NT2/D1 (cell line): ENCODE results near the gene RAB26.

ENCODE experiments used
- DNase-seq: peaks from one replicate; pipeline ENCODE4 v3.0.0-alpha.2; 2011; ENCODE audit warnings: low read depth, low spot score
- H3K27me3 ChIP-seq: 2 replicates; pipeline ENCODE4 v1.6.0; 2011; ENCODE audit warnings: mild to moderate bottlenecking; ENCODE audit not compliant: insufficient read length, insufficient read depth
- H3K36me3 ChIP-seq: 2 replicates; pipeline ENCODE4 v1.6.1; 2011; ENCODE audit warnings: mild to moderate bottlenecking, low read length, mixed read lengths; ENCODE audit not compliant: insufficient read depth, insufficient read length
- H3K4me1 ChIP-seq: 2 replicates; pipeline ENCODE4 v1.5.1; 2011; ENCODE audit not compliant: insufficient read depth, insufficient read length
- H3K4me3 ChIP-seq: 2 replicates; pipeline ENCODE4 v1.5.1; 2011; ENCODE audit warnings: low read depth; ENCODE audit not compliant: insufficient read length
- H3K9ac ChIP-seq: 2 replicates; pipeline ENCODE4 v1.6.0; 2011; ENCODE audit warnings: low read depth; ENCODE audit not compliant: insufficient read length
- H3K9me3 ChIP-seq: 2 replicates; pipeline ENCODE4 v1.5.1; 2011; ENCODE audit warnings: mild to moderate bottlenecking, low read length; ENCODE audit not compliant: insufficient read depth
- SUZ12 ChIP-seq: IDR thresholded peaks from 2 replicates; pipeline ENCODE4 v1.6.1; 2011; ENCODE audit not compliant: insufficient read length, insufficient read depth; ENCODE audit errors: extremely low read depth
- YY1 ChIP-seq: IDR thresholded peaks from 2 replicates; pipeline ENCODE4 v1.6.1; 2011; ENCODE audit not compliant: insufficient read length, insufficient read depth
- ZNF274 ChIP-seq: IDR thresholded peaks from 2 replicates; pipeline ENCODE4 v1.6.1; 2011; ENCODE audit warnings: mild to moderate bottlenecking, low read depth, low read length

RAB26 gene

DNA sequence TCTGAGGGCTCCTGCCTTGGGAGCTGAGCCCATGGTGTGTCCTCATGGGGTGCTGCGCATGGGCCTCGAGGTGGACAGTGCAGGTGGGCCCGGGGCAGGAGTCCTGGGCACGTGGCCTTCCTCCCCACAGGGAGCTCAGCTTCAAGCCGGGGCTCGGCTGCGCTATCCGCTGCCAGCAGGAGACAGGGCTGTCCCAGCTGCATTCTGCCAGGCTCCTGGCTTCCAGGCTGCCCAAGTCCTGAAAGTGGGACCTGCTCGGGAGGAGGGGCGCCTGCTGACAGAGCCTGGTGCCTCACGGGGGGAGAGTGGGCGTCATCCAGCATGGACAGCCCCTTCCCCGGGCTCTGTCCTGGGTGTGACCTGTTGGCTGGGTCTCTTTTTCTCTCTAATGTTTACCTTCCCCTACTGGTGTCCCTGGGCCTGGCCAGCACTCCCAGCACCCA lies 14.3 kb downstream of the RAB26 start:
- DNase-seq: no peak
- Histone ChIP-seq H3K36me3 (peaks cover 66% of the 10 kb centered on the region), H3K9me3 (no peaks in the 10 kb centered on the region; the same call in 1 of the 2 replicates), H3K4me1 (peaks cover 53% of the 10 kb centered on the region), H3K27me3 (no peaks in the 10 kb centered on the region), H3K4me3 (no peak overlapping the region), H3K9ac (peak overlapping the region; percentile 51)
- TF ChIP-seq SUZ12: no peak
- no peak for TF ChIP-seq YY1

DNA sequence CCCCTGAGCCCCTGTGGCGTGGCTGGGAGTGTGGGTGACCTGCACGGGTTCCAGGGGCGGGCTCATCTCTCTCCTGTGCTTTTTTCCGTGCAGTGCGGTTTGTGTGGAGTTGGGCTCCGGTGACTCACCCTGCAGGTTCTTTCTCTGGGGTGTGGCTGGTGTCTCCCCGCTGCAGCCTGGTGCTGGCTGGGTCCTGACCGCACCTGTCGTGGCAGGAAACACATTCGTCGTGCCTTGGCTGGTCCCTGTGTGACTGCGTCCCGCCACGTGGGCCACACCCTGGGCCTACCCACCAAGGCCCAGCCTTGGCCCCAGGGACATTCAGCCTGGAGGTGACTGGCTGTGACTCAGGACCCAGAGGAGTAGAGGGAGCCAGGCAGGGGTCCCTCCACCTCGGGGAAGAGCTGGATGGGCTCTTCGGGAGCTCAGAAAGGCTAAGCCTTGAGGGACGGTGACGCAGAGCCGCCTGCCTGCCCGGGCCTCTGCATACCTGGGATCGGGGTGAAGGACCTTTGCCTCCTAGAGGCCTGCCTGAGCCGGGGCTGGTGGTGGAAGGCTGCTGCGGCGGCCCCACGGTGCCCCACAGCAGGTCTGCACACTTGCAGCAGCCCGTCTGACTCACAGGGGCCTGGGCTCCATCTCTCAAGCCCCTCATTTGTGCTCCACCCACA lies 14.9 kb downstream of the RAB26 start:
- no peaks in the 10 kb centered on the region; the same call in 1 of the 2 replicates for H3K9me3 ChIP-seq
- no peak for DNase-seq
- TF ChIP-seq YY1 (no peak), SUZ12 (no peak)
- no peaks in the 10 kb centered on the region for H3K27me3 ChIP-seq
- H3K4me3 ChIP-seq: no peak overlapping the region
- peak overlapping the region; percentile 51 for H3K9ac ChIP-seq
- H3K36me3 ChIP-seq: peaks cover 66% of the 10 kb centered on the region
- peaks cover 51% of the 10 kb centered on the region for H3K4me1 ChIP-seq

DNA sequence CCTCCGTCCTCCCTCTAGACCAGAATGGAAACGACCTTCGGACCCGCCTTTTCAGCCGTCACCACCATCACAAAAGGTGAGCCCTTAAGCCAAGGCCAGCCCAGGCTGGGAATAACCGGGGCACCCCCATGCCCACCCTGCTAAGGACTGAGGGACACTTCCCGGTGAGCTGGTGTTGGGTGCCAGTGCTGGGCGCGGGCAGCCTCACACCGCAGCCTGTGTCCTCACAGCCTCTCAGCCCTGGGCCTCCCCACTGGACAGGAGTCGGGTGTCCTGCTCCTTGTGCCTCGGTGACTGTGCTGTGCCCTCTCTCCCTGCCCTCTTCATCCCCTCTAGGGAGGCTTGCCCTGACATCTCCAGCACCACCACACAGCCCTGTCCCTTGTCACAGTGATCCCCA lies 17.4 kb downstream of the RAB26 start:
- H3K27me3 ChIP-seq: no peaks in the 10 kb centered on the region
- H3K4me1 ChIP-seq: peaks cover 36% of the 10 kb centered on the region
- no peaks in the 10 kb centered on the region; the same call in 1 of the 2 replicates for H3K9me3 ChIP-seq
- TF ChIP-seq SUZ12: no peak
- TF ChIP-seq ZNF274: no peak
- TF ChIP-seq YY1: no peak
- H3K36me3 ChIP-seq: peaks cover 81% of the 10 kb centered on the region
- no peak for DNase-seq
- H3K9ac ChIP-seq: no peak overlapping the region
- H3K4me3 ChIP-seq: no peak overlapping the region

DNA sequence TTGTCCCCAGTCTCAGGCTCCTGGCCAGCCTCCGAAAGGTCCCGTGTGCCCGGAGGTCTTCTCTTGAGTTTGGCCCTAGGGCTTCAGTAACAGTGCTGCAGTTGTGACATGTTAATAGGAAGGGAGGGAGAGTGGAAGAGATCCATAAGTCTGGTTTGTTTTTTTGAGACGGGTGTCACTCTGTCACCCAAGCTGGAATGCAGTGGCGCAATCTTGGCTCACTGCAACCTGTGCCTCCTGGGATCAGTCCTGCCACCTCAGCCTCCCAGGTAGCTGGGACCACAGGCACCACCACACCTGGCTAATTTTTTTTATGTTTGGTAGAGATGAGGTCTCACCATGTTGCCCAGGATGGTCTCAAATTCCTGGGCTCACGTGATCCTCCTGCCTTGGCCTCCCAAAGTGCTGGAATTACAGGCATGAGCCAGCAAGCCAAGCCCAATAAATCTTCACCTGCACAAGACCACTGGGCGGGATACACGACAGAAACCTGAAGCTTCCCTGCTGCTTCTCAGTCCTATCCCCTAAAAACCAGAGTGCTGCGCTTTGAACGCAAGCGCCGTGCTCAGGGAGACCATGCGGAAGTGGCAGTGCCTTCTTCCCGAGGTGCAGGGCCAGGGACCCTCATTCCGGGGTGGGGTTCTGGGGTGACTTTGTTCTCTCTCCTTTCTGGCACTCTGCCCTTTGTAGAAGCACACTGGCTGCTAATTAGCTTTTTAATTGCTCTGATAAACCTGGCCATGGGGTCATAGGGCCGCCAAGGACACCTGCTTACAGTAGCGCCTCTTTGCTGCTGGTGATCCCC lies 18.0 kb downstream of the RAB26 start:
- H3K4me1 ChIP-seq: peaks cover 32% of the 10 kb centered on the region
- TF ChIP-seq SUZ12 (no peak), YY1 (no peak), ZNF274 (no peak)
- no peak overlapping the region for H3K9ac ChIP-seq
- H3K36me3 ChIP-seq: peaks cover 86% of the 10 kb centered on the region
- H3K27me3 ChIP-seq: no peaks in the 10 kb centered on the region
- no peak for DNase-seq
- H3K9me3 ChIP-seq: no peaks in the 10 kb centered on the region; the same call in 1 of the 2 replicates
- H3K4me3 ChIP-seq: no peak overlapping the region

DNA sequence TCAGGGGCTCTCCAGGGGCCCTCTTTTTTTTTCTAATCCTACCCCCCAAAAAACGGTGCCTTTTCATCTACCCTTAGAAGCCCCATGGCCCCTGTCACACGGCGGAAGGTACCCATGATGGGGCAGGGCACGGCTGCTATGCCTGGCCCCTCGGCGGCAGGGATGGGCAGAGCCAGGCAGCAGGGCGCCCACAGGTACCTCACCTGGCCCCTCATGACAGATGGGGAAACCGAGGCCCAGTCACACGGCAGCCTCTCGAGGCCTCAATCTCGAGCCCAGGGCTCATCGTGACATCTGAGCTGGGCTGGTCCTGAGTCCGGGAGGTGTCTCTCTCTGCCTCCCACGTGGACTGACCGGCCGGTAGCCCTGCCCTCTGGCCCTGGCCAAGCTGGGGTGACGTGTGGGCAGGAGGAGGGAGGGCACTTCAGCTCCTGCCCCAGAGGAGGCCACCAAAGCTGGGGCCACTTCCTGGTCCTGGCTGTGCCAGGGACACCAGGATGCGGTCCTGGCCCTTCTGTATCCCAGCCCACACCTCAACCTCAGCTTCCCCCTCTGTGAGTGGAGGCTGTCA lies 18.7 kb downstream of the RAB26 start:
- no peak for DNase-seq
- Histone ChIP-seq H3K9me3 (no peaks in the 10 kb centered on the region; the same call in 1 of the 2 replicates), H3K36me3 (peaks cover 86% of the 10 kb centered on the region), H3K4me3 (no peak overlapping the region), H3K27me3 (no peaks in the 10 kb centered on the region), H3K4me1 (peaks cover 25% of the 10 kb centered on the region), H3K9ac (no peak overlapping the region)
- TF ChIP-seq YY1 (no peak), SUZ12 (no peak), ZNF274 (no peak)

DNA sequence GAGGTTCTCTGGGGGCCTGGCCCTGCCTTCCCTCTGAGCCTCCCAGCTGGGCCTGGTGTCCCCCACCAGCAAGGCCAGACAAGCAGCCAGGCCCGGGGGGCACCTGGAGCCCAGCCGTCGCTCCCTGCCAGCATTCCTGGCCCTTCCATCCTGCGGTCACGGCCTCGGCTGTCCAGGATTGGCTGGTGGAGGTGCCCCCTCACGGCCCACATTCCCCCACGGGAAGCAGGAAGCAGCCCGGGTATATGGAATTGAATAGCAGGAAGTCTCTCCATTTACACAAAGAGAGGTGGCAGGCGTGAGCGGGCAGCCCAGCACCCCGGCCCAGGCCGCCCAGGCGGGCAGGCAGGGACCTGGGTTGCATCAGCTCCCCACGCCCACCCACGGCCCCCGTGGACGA lies 21.7 kb downstream of the RAB26 start:
- no peak overlapping the region for H3K4me3 ChIP-seq
- H3K9ac ChIP-seq: no peak overlapping the region
- H3K36me3 ChIP-seq: peaks cover 94% of the 10 kb centered on the region
- no peak for DNase-seq
- H3K27me3 ChIP-seq: no peaks in the 10 kb centered on the region
- peaks cover 13% of the 10 kb centered on the region for H3K4me1 ChIP-seq
- TF ChIP-seq SUZ12 (no peak), YY1 (no peak), ZNF274 (no peak)
- no peaks in the 10 kb centered on the region for H3K9me3 ChIP-seq

DNA sequence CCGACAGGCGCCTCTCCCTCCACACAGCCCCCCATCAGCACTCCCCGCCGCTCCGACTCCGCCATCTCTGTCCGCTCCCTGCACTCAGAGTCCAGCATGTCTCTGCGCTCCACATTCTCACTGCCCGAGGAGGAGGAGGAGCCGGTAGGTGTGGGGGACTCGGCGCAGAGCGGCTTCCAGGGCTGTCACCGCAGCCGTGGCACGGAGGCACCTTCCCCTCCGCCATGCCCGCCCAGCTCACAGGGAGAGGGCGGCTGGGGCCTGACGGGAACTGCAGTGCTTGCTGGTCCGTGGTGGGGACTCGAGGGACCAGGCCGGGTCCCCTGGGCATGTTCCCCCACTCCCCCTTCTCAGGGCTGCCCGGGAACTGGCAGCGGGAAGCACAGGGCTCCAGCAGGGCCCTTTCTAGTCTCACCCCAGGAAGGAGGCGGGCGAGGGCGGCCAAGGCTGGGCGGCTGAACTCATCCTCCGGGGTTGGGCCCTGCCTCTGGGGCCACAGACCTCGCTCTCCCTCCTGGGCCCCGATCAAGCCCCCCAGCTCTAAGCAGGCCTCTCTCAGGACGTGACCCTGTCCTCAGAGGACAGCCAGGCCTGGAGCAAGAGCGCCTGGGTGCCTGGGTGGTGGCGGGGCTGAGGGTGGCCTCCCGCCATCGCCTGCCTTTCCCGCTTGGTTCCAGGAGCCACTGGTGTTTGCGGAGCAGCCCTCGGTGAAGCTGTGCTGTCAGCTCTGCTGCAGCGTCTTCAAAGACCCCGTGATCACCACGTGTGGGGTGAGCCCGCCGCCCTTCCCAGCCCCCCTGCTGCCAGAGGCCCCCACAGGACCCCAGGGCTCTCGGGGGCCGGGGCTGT lies 22.4 kb downstream of the RAB26 start:
- Histone ChIP-seq H3K36me3 (peaks cover 95% of the 10 kb centered on the region), H3K9ac (no peak overlapping the region)
- TF ChIP-seq SUZ12: no peak
- no peak for TF ChIP-seq YY1
- TF ChIP-seq ZNF274: no peak

More for the DNA sequence above, 22.4 kb downstream of the RAB26 start:
- H3K4me1 ChIP-seq: peaks cover 10% of the 10 kb centered on the region
- no peaks in the 10 kb centered on the region for H3K9me3 ChIP-seq
- no peak for DNase-seq
- H3K27me3 ChIP-seq: no peaks in the 10 kb centered on the region
- no peak overlapping the region for H3K4me3 ChIP-seq
